CD4-positive, CD25-positive, alpha-beta regulatory T cell (primary cell): ENCODE measurements around the gene ACACA. TPM values are rescaled to one million over a fixed set of nuclear protein-coding genes. Genes with fewer than 3 reads are reported as not detected.

Experiments
- ATAC-seq, 2 donors: fragments of 150-1000 bp; cut with Tn5 transposase; one replicate each; pipeline ENCODE4 v1.10.0; 2021; ENCODE audit warnings: low read depth in 2 of 2, moderate number of reproducible peaks in 2 of 2, moderate library complexity in 1 of 2
- DNase-seq, 3 donors: peaks; one replicate each; pipeline versions ENCODE4 v3.0.0 to v3.0.0-alpha.2; 2012 to 2022; ENCODE audit warnings: mixed read lengths in 1 of 3
- H3K27ac ChIP-seq: one replicate; pipeline ENCODE4 v1.7.0; 2013; ENCODE audit warnings: mild to moderate bottlenecking, low read length; ENCODE audit not compliant: insufficient read depth, poor library complexity, severe bottlenecking
- H3K27me3 ChIP-seq: one replicate; pipeline ENCODE4 v1.7.0; 2013; ENCODE audit warnings: low read length; ENCODE audit not compliant: control insufficient read depth, insufficient read depth
- H3K36me3 ChIP-seq: one replicate; pipeline ENCODE4 v1.7.0; 2013; ENCODE audit warnings: mild to moderate bottlenecking, low read length, moderate library complexity; ENCODE audit not compliant: control insufficient read depth, insufficient read depth
- H3K4me1 ChIP-seq: 2 replicates; pipeline ENCODE4 v1.7.0; 2013; ENCODE audit warnings: mild to moderate bottlenecking, low read length; ENCODE audit not compliant: insufficient read depth, control insufficient read depth, poor library complexity, severe bottlenecking
- H3K4me3 ChIP-seq: one replicate; pipeline ENCODE4 v1.7.0; 2013; ENCODE audit warnings: low read depth, mild to moderate bottlenecking, low read length, moderate library complexity
- H3K9me3 ChIP-seq, 2 experiments: 1 replicate in 1 of 2; 2 replicates in 1 of 2; pipeline ENCODE4 v1.7.0; 2013; ENCODE audit warnings: low read length in 2 of 2, mild to moderate bottlenecking in 1 of 2, moderate library complexity in 1 of 2; ENCODE audit not compliant: control insufficient read depth in 2 of 2
- H3K27ac Mint-ChIP-seq, 3 donors: one replicate each; pipeline ENCODE4 v1.8.0; 2020 to 2022; ENCODE audit warnings: mild to moderate bottlenecking in 3 of 3, mixed read lengths in 3 of 3, moderate library complexity in 2 of 3
- H3K27me3 Mint-ChIP-seq: one replicate; pipeline ENCODE4 v1.8.0; 2022; ENCODE audit warnings: mild to moderate bottlenecking, mixed read lengths
- H3K36me3 Mint-ChIP-seq: one replicate; pipeline ENCODE4 v1.8.0; 2020; ENCODE audit warnings: mixed read lengths
- H3K4me1 Mint-ChIP-seq, 4 donors: one replicate each; pipeline ENCODE4 v1.8.0; 2020 to 2022; ENCODE audit warnings: mixed read lengths in 4 of 4, mild to moderate bottlenecking in 1 of 4
- H3K4me3 Mint-ChIP-seq, 4 donors: one replicate each; pipeline ENCODE4 v1.8.0; 2020 to 2022; ENCODE audit warnings: mild to moderate bottlenecking in 4 of 4, mixed read lengths in 4 of 4, moderate library complexity in 3 of 4
- H3K9me3 Mint-ChIP-seq, 7 donors: one replicate each; pipeline ENCODE4 v1.8.0; 2020 to 2022; ENCODE audit warnings: mixed read lengths in 7 of 7, mild to moderate bottlenecking in 3 of 7, moderate library complexity in 2 of 7
- polyA plus RNA-seq, 4 donors: library from polyadenylated mRNA; unstranded; fragments of 300-500 nt; fragmentation: Illumina TruSeq; gene quantifications; one replicate each; pipeline ENCODE4 v1.2.3, GENCODE V29; 2021
- total RNA-seq: library from RNA; stranded (reverse); gene quantifications from one replicate; pipeline ENCODE4 v1.2.3, GENCODE V29; 2022

Gene ACACA
- total and polyA plus RNA-seq, 5 donors from 2014 or later, result 7.4 to 42.9 (median 9.6) TPM

DNA sequence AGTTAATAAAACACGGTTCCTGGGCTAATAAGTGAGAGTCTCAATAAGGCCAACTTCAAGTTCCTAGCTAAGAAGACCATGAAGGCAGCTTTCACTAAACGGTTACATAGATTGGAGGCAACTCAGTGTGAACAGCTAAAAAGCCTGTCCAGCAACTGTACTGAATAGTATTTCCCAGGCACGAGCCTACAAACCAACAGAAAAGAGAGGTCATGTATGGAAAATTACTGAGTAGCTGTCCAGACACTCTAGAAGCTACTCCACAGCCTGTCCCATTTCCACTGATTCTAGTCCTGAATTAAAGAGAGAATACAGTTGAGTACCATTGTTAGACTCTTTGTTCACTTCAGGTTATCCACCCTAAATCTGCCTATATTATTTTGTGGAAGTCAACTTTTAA, 67.3 kb downstream of the ACACA start:
- H3K36me3 ChIP-seq, result peaks cover 2% of the 10 kb centered on the region
- H3K27ac ChIP-seq, result no peak overlapping the region
- Mint-ChIP-seq H3K9me3 (no peaks in the 10 kb centered on the region), H3K4me1 (peaks cover 0 to 6% (median 3%) of the 10 kb centered on the region in 4 donors), H3K36me3 (peaks cover 14% of the 10 kb centered on the region), H3K27me3 (no peaks in the 10 kb centered on the region), H3K4me3 (no peak overlapping the region), H3K27ac (no peak overlapping the region)
- H3K4me1 ChIP-seq, result no peaks in the 10 kb centered on the region
- DNase-seq (no peak), ATAC-seq (no peak)
- no peak overlapping the region for H3K4me3 ChIP-seq
- H3K9me3 ChIP-seq, result no peaks in the 10 kb centered on the region
- no peaks in the 10 kb centered on the region for H3K27me3 ChIP-seq

DNA sequence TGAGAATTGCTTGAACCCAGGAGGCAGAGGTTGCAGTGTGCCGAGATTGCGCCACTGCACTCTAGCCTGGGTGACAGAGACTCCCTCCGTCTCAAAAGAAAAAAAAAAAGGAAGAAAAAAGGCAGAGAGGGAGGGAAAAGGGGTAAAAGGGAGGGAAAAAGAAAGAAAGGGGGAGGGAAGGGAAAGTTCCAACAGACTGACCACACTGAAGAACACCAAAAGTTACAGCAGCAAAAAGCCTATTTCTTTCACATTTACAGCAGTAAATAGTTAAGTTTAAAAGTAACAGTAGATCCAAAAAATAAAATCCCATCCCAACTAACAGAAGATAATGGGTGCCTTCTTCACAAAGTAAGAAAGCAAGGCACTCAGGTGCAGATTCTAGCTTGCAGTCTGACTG, 67.8 kb downstream of the ACACA start:
- H3K9me3 Mint-ChIP-seq, result no peaks in the 10 kb centered on the region
- Histone ChIP-seq H3K36me3 (peaks cover 2% of the 10 kb centered on the region), H3K27ac (no peak overlapping the region), H3K4me3 (no peak overlapping the region), H3K9me3 (no peaks in the 10 kb centered on the region), H3K27me3 (no peaks in the 10 kb centered on the region), H3K4me1 (no peaks in the 10 kb centered on the region)
- H3K27me3 Mint-ChIP-seq, result no peaks in the 10 kb centered on the region
- no peak overlapping the region for H3K27ac Mint-ChIP-seq
- ATAC-seq (no peak), DNase-seq (no peak)
- peaks cover 0 to 6% (median 3%) of the 10 kb centered on the region in 4 donors for H3K4me1 Mint-ChIP-seq
- H3K4me3 Mint-ChIP-seq, result no peak overlapping the region
- peaks cover 17% of the 10 kb centered on the region for H3K36me3 Mint-ChIP-seq

DNA sequence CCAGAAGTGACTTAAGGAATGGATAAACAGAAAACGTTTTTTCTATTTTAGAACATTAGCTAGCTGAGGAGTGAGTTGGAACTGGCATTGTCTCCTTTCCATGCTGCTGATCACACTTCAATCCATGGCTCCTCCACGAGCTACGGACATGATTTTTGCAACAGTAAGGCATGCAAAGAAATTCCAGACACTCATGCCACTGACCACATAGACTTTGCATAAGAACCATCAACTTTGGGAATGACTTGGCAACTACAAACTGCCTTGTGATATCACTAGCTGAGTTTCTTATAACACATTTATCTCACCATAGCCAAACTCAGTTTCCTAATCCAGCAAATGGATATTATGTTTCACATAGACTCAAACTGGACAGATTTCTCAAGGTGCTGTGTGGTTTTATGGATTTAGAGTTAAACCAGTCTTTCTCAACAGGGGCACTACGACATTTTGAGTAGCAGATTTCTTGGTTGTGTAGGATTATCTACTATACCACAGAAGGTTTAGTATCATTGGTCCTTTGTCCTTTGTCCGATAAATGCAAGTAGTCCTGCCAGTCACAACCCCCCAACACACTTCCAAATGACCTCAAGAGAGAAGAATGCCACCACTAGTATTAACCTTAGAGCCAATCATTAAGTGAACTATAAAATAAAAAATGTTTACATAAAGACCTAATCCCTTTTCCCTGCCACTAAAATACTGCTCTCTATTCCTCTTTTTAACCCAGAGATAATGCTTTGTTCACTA, 79.1 kb downstream of the ACACA start:
- no peak for ATAC-seq
- H3K4me1 Mint-ChIP-seq, result peaks cover 0 to 4% (median 0%) of the 10 kb centered on the region in 4 donors

DNA sequence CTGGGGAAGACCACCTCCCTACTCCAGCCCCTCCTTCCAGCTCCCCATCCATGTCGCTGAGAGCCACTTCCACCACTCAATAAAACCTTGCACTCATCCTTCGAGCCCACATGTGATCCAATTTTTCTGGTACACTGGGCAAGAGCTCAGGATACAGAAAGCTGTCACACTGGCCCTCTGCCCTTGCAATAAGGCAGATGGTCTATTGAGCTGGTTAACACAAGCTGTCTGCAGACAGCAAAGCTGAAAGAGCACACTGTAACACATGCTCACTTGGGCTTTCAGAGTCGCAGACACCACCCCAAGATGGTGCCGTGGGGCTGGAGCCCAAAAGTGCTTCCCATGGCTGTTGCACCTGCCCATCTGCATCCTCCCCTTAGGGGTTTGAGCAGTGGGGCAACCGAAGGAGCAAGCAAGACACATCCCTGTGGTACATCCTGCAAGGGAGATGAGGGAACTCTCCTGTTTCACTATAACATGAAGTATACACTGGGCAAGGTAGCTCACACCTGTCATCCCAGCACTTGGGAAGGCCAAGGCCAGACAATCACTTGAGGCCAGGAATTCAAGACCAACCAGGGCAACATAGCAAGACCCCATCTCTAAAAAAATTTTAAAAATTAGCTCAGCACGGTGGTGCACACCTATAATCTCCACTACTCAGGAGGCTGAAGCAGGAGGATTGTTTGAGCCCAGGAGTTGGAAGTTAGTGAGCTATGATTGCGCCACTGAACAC, 83.6 kb downstream of the ACACA start:
- Histone ChIP-seq H3K36me3 (peaks cover 4% of the 10 kb centered on the region), H3K4me1 (no peaks in the 10 kb centered on the region), H3K27me3 (no peaks in the 10 kb centered on the region), H3K9me3 (no peaks in the 10 kb centered on the region), H3K27ac (no peak overlapping the region), H3K4me3 (no peak overlapping the region)
- Mint-ChIP-seq H3K27me3 (no peaks in the 10 kb centered on the region), H3K4me1 (peaks cover 0 to 2% (median 0%) of the 10 kb centered on the region in 4 donors), H3K4me3 (no peak overlapping the region), H3K9me3 (no peaks in the 10 kb centered on the region), H3K36me3 (peaks cover 24% of the 10 kb centered on the region), H3K27ac (no peak overlapping the region)
- DNase-seq (no peak), ATAC-seq (no peak)

More for the DNA sequence above, 79.1 kb downstream of the ACACA start:
- Histone ChIP-seq H3K4me1 (no peaks in the 10 kb centered on the region), H3K27me3 (no peaks in the 10 kb centered on the region), H3K9me3 (no peaks in the 10 kb centered on the region), H3K4me3 (no peak overlapping the region), H3K27ac (no peak overlapping the region), H3K36me3 (peaks cover 13% of the 10 kb centered on the region)
- no peak for DNase-seq
- Mint-ChIP-seq H3K27ac (peak overlapping the region in 1 of 3 donors; percentile 52), H3K4me3 (no peak overlapping the region), H3K36me3 (peaks cover 29% of the 10 kb centered on the region), H3K9me3 (no peaks in the 10 kb centered on the region), H3K27me3 (no peaks in the 10 kb centered on the region)

DNA sequence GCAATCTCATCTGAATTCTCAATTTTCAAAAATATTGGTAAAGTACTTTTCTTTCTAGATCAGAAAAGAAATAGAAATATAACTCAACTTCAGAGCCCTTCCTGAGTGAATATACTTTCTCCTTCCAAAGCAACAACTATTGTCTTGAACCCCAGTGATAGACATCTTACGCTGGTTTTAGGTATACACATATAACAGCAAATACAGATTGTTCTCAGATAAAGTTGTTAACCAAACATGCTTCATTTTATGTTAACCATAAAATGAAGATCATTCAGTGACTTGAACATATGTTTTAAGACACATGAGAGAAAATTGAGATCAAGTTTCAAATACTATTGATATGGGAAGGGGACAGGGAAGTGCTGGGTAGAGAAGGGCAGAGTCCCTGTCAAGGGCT, 84.5 kb downstream of the ACACA start:
- Mint-ChIP-seq H3K4me3 (no peak overlapping the region), H3K9me3 (no peaks in the 10 kb centered on the region), H3K4me1 (peaks cover 0 to 2% (median 0%) of the 10 kb centered on the region in 4 donors), H3K36me3 (peaks cover 24% of the 10 kb centered on the region), H3K27ac (no peak overlapping the region), H3K27me3 (no peaks in the 10 kb centered on the region)
- Histone ChIP-seq H3K4me1 (no peaks in the 10 kb centered on the region), H3K27ac (no peak overlapping the region), H3K36me3 (no peaks in the 10 kb centered on the region), H3K27me3 (no peaks in the 10 kb centered on the region), H3K9me3 (no peaks in the 10 kb centered on the region), H3K4me3 (no peak overlapping the region)
- DNase-seq (no peak), ATAC-seq (no peak)

DNA sequence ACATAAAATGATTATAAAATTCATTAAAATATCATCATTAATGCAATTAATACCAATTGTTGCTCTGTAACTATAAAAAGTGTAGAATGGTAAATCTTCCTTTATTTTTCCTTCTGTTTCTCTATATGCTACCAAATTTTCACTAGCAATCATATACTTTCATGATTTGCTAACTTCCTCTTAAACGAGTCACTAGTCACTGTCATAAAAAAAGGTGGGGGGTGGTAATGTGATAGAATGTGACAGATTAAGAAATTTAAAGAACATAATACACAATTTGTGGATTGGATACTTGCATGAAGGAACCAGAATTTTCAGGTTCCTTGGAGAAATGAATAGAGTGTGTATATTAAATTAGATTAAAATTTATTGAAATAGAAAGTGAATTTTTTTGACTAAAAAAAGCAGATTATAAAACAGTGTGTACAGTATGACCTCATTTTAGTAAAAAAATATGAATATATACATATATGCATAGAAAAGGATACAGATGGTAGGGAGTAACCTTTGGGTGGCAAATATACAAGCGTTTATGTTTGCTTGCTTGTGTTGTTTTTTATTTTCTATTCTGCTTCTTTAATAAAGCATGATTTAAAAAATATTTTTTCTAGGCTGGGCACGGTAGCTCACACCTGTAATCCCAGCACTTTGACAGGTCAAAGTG, 87.6 kb downstream of the ACACA start:
- no peak overlapping the region for H3K4me3 Mint-ChIP-seq
- no peak overlapping the region for H3K27ac Mint-ChIP-seq
- no peaks in the 10 kb centered on the region for H3K27me3 ChIP-seq

DNA sequence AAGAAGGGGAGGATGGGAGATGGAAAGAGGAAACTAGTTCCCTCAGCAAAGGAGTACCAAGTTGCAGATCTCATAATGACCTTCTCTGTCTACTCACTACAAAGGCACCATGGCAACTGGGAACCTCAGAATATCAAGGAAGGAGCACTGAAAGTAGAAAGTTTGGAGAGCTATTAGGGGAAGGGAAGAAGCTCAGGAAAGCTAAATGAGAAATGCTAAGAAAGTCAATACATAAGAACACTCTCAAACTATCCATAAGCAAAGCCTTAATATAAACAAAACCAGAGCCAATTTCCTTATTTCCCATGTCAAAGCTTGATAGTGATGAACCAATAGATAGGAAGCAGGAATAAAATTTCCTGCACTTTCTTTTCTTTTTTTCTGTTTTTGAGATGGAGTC, 88.8 kb downstream of the ACACA start:
- H3K27ac ChIP-seq, result no peak overlapping the region
- no peaks in the 10 kb centered on the region for H3K9me3 ChIP-seq
- no peak for ATAC-seq
- Mint-ChIP-seq H3K36me3 (peaks cover 21% of the 10 kb centered on the region), H3K4me3 (no peak overlapping the region), H3K9me3 (no peaks in the 10 kb centered on the region), H3K27ac (no peak overlapping the region), H3K27me3 (no peaks in the 10 kb centered on the region), H3K4me1 (peaks cover 0 to 2% (median 0%) of the 10 kb centered on the region in 4 donors)
- DNase-seq, result no peak
- no peaks in the 10 kb centered on the region for H3K36me3 ChIP-seq
- H3K4me3 ChIP-seq, result no peak overlapping the region
- H3K4me1 ChIP-seq, result no peaks in the 10 kb centered on the region
- no peaks in the 10 kb centered on the region for H3K27me3 ChIP-seq

More for the DNA sequence above, 87.6 kb downstream of the ACACA start:
- H3K4me1 Mint-ChIP-seq, result peaks cover 0 to 2% (median 0%) of the 10 kb centered on the region in 4 donors
- no peaks in the 10 kb centered on the region for H3K9me3 ChIP-seq
- H3K36me3 Mint-ChIP-seq, result peaks cover 29% of the 10 kb centered on the region
- no peak overlapping the region for H3K27ac ChIP-seq
- no peaks in the 10 kb centered on the region for H3K36me3 ChIP-seq
- H3K4me1 ChIP-seq, result no peaks in the 10 kb centered on the region
- ATAC-seq (no peak), DNase-seq (no peak)
- no peaks in the 10 kb centered on the region for H3K9me3 Mint-ChIP-seq
- no peaks in the 10 kb centered on the region for H3K27me3 Mint-ChIP-seq
- H3K4me3 ChIP-seq, result no peak overlapping the region
